Adrenal gland (tissue), 12 donors: Measurements from ENCODE around the gene PPT2. TPM values are rescaled to one million over a fixed set of nuclear protein-coding genes. Genes with fewer than 3 reads are reported as not detected.

Experiments
- DNase-seq, 7 donors: peaks; one replicate each; pipeline ENCODE4 v3.0.0-alpha.2; 2019 to 2020
- H3K27ac ChIP-seq, 5 donors: fragments of 200-600 bp; sonication (generic) in 4 of 5; 1 replicate in 3 of 5; 2 replicates in 2 of 5; pipeline versions ENCODE4 v1.5.1 to v1.8.0; 2016 to 2020; ENCODE audit warnings: mild to moderate bottlenecking in 1 of 5
- H3K27me3 ChIP-seq: fragments of 200-600 bp; 2 replicates; pipeline ENCODE4 v1.8.0; 2021
- H3K36me3 ChIP-seq, 2 donors: fragments of 200-600 bp; replicated peaks in 1 of 2; 1 replicate in 1 of 2; 2 replicates in 1 of 2; pipeline versions ENCODE4 v1.5.1 to v1.8.0; 2018 to 2022
- H3K4me1 ChIP-seq, 2 donors: fragments of 200-600 bp; replicated peaks in 1 of 2; 1 replicate in 1 of 2; 2 replicates in 1 of 2; pipeline versions ENCODE4 v1.5.1 to v1.8.0; 2018 to 2021
- H3K4me3 ChIP-seq, 4 donors: fragments of 200-600 bp; sonication (generic) in 3 of 4; one replicate each; pipeline ENCODE4 v1.5.1; 2016 to 2018
- H3K9me3 ChIP-seq, 3 donors: fragments of 200-600 bp; sonication (generic) in 1 of 3; replicated peaks in 1 of 3; 1 replicate in 2 of 3; 2 replicates in 1 of 3; pipeline versions ENCODE4 v1.5.1 to v1.8.0; 2016 to 2021
- CTCF ChIP-seq, 6 experiments: fragments of 450-650 bp in 4 of 6; fragments of 200-600 bp in 2 of 6; sonication (generic) in 1 of 6; IDR thresholded peaks; 1 replicate in 5 of 6; 2 replicates in 1 of 6; pipeline versions ENCODE4 v1.5.1 to v1.8.0; 2016 to 2021; ENCODE audit warnings: antibody characterized with exemption in 6 of 6, mild to moderate bottlenecking in 2 of 6, moderate library complexity in 1 of 6
- POLR2A ChIP-seq, 2 donors: fragments of 450-650 bp; IDR thresholded peaks; one replicate each; pipeline ENCODE4 v1.6.1; 2017; ENCODE audit warnings: antibody characterized with exemption in 2 of 2, mild to moderate bottlenecking in 2 of 2, moderate library complexity in 1 of 2
- WGBS, 4 donors: extraction: QIAGEN DNeasy Blood & Tissue Kit in 2 of 4; methylation state at CpG; one replicate each; pipeline versions ENCODE4 v1.1.5 to v1.1.7; 2013 to 2017; 5-methylcytosine and 5-hydroxymethylcytosine counted together
- intact Hi-C, 2 donors: fragments of 100-400 bp; cut with DNase I; formaldehyde crosslinking; loops; one replicate each; pipeline versions ENCODE4 v1.14.1 to v1.15.0; 2022 to 2023
- polyA plus RNA-seq, 3 donors: library from polyadenylated mRNA; stranded (reverse); fragments of 200-250 nt in 2 of 3; fragments of 350-450 nt in 1 of 3; fragmentation: Illumina TruSeq in 1 of 3; extraction: RNeasy Lipid Tissue Mini Kit (QIAGEN cat#74804) in 1 of 3; gene quantifications; one replicate each; pipeline ENCODE4 v1.2.3, GENCODE V29; 2013 to 2014
- total RNA-seq, 9 donors: library from RNA; depleted of rRNA in 4 of 9; stranded (reverse); fragments of >200 nt in 4 of 9; fragments of 120-200 nt in 1 of 9; fragmentation: NEBNext Ultra II Directional in 1 of 9; extraction: Animal tissue kit (Norgen Biotek cat#: 25700) in 1 of 9; gene quantifications; one replicate each; pipeline versions ENCODE4 v1.1.0 to v1.2.4, GENCODE V29; 2013 to 2023
- donor health status: healthy with polysubstance abuse.
- donor health status: Bipolar disorder and iron deficiency.
- donor health status: DM: yes; HTN: yes; CAD: no.
- donor health status: DM: no; HTN: no; CAD: no.
- donor health status: DM: no; HTN: no; CAD: no.
- donor health status: DM: yes; HTN: yes; CAD: no.

PPT2 gene
- total and polyA plus RNA-seq, 12 donors, result 10.4 to 33.6 (median 23.1) TPM

- Histone ChIP-seq H3K27me3 (no peaks in the 10 kb centered on the region), H3K27ac (no peak overlapping the region), H3K36me3 (peaks cover 0 to 41% of the 10 kb centered on the region in 2 donors), H3K4me3 (no peak overlapping the region), H3K9me3 (no peaks in the 10 kb centered on the region), H3K4me1 (peaks cover 23 to 33% of the 10 kb centered on the region in 2 donors)
- 83 to 89% (median 87%) methylated on average over 15 of the region's 15 CpGs for WGBS, 4 donors
- DNase-seq, result peak in 1 of 7 donors; percentile 27
- intact Hi-C loops, result no loop called here
- TF ChIP-seq POLR2A (IDR thresholded peaks at IDR 0.05), result no peak
- TF ChIP-seq CTCF (IDR thresholded peaks at IDR 0.05), result no peak
These were observed 27.3 kb downstream of the PPT2 start for GRCh38 chr6:32181148-32181702.

GRCh38 chr6:32181915-32182529, 28.1 kb downstream of the PPT2 start:
- Histone ChIP-seq H3K36me3 (peaks cover 0 to 48% of the 10 kb centered on the region in 2 donors), H3K27me3 (no peaks in the 10 kb centered on the region), H3K9me3 (no peaks in the 10 kb centered on the region), H3K4me3 (no peak overlapping the region), H3K4me1 (peaks cover 15 to 32% of the 10 kb centered on the region in 2 donors), H3K27ac (peak overlapping the region in 2 of 5 donors; percentile 49 to 80)
- 72 to 90% (median 87%) methylated on average over 6 to 10 of the region's 10 CpGs for WGBS, 4 donors
- TF ChIP-seq CTCF (IDR thresholded peaks at IDR 0.05) (no peak), POLR2A (IDR thresholded peaks at IDR 0.05) (no peak)
- no peak for DNase-seq
- intact Hi-C loops, result no loop called here

GRCh38 chr6:32182555-32182981, 28.6 kb downstream of the PPT2 start:
- no peak overlapping the region for H3K4me3 ChIP-seq
- intact Hi-C loops, result no loop called here
- WGBS, 4 donors, result 86 to 91% (median 89%) methylated on average over 10 of the region's 10 CpGs
- peaks cover 10 to 29% of the 10 kb centered on the region in 2 donors for H3K4me1 ChIP-seq
- H3K27ac ChIP-seq, result peak overlapping the region in 2 of 5 donors; percentile 49 to 80
- DNase-seq, result no peak
- no peaks in the 10 kb centered on the region for H3K27me3 ChIP-seq
- no peak for TF ChIP-seq CTCF (IDR thresholded peaks at IDR 0.05)
- TF ChIP-seq POLR2A (IDR thresholded peaks at IDR 0.05), result no peak
- H3K36me3 ChIP-seq, result peaks cover 0 to 54% of the 10 kb centered on the region in 2 donors
- no peaks in the 10 kb centered on the region for H3K9me3 ChIP-seq

GRCh38 chr6:32183030-32183429, 29.1 kb downstream of the PPT2 start:
- H3K4me1 ChIP-seq, result peaks cover 11 to 33% of the 10 kb centered on the region in 2 donors
- no peak for TF ChIP-seq CTCF (IDR thresholded peaks at IDR 0.05)
- TF ChIP-seq POLR2A (IDR thresholded peaks at IDR 0.05), result no peak
- intact Hi-C loops, result no loop called here
- peaks cover 0 to 59% of the 10 kb centered on the region in 2 donors for H3K36me3 ChIP-seq
- peak overlapping the region in 2 of 5 donors; percentile 49 to 80 for H3K27ac ChIP-seq
- 74 to 83% (median 77%) methylated on average over 3 of the region's 3 CpGs for WGBS, 4 donors
- DNase-seq, result no peak
- no peaks in the 10 kb centered on the region for H3K27me3 ChIP-seq
- no peaks in the 10 kb centered on the region for H3K9me3 ChIP-seq
- no peak overlapping the region for H3K4me3 ChIP-seq
